Lower leg skin (tissue), 3 donors: ENCODE data around the gene ABL1.

Experiments used
- CTCF ChIP-seq, 3 donors: fragments of 450-650 bp; IDR thresholded peaks; one replicate each; pipeline ENCODE4 v1.5.1; 2016; ENCODE audit warnings: antibody characterized with exemption in 3 of 3, mild to moderate bottlenecking in 3 of 3, moderate library complexity in 2 of 3
- POLR2A ChIP-seq, 2 donors: fragments of 450-650 bp; IDR thresholded peaks; one replicate each; pipeline ENCODE4 v1.6.1; 2016 to 2017; ENCODE audit warnings: antibody characterized with exemption in 2 of 2, mild to moderate bottlenecking in 1 of 2, moderate library complexity in 1 of 2

GRCh38 chr9:130885484-130886375 is 50.7 kb downstream of the ABL1 start:
- TF ChIP-seq CTCF (IDR thresholded peaks at IDR 0.05) = no peak
- TF ChIP-seq POLR2A (IDR thresholded peaks at IDR 0.05) = no peak
